Kidney (tissue), 14 donors: Measurements from ENCODE around the gene FBXO27. TPM values are rescaled to one million over a fixed set of nuclear protein-coding genes. Genes with fewer than 3 reads are reported as not detected.

Source experiments
- DNase-seq, 5 donors: peaks; one replicate each; pipeline ENCODE4 v3.0.0-alpha.2; 2013 to 2020
- FAIRE-seq: peaks from 2 replicates; lab custom pipeline; 2012; peaks lifted over from hg19 to GRCh38; lab: Jason Lieb, UNC
- H3K27ac ChIP-seq, 2 donors: one replicate each; pipeline ENCODE4 v1.7.0; 2013; ENCODE audit warnings: low read depth in 2 of 2, low read length in 2 of 2, inconsistent platforms in 1 of 2
- H3K27me3 ChIP-seq: one replicate; pipeline ENCODE4 v1.7.1; 2013; ENCODE audit warnings: low read length, inconsistent platforms; ENCODE audit not compliant: control insufficient read depth, insufficient read depth
- H3K36me3 ChIP-seq, 3 donors: one replicate each; pipeline versions ENCODE4 v1.7.0 to v1.7.1; 2013; ENCODE audit warnings: low read length in 3 of 3, control low read depth in 1 of 3, inconsistent platforms in 1 of 3; ENCODE audit not compliant: insufficient read depth in 3 of 3, control insufficient read depth in 2 of 3
- H3K4me1 ChIP-seq, 3 donors: one replicate each; pipeline versions ENCODE4 v1.7.0 to v1.7.1; 2013; ENCODE audit warnings: low read length in 3 of 3, inconsistent platforms in 1 of 3, low read depth in 1 of 3; ENCODE audit not compliant: control insufficient read depth in 2 of 3, insufficient read depth in 2 of 3
- H3K4me3 ChIP-seq, 3 donors: one replicate each; pipeline versions ENCODE4 v1.7.0 to v1.8.1; 2013; ENCODE audit warnings: low read length in 3 of 3, control low read depth in 1 of 3, inconsistent platforms in 1 of 3
- H3K9ac ChIP-seq, 3 donors: one replicate each; pipeline versions ENCODE4 v1.7.0 to v1.7.1; 2013; ENCODE audit warnings: low read length in 3 of 3, control low read depth in 1 of 3, inconsistent platforms in 1 of 3
- H3K9me3 ChIP-seq, 3 donors: one replicate each; pipeline versions ENCODE4 v1.7.0 to v1.7.1; 2013; ENCODE audit warnings: low read length in 3 of 3, control low read depth in 1 of 3, inconsistent platforms in 1 of 3; ENCODE audit not compliant: control insufficient read depth in 2 of 3, insufficient read depth in 1 of 3
- intact Hi-C: fragments of 100-400 bp; cut with DNase I; formaldehyde crosslinking; loops from one replicate; pipeline ENCODE4 v1.11.1; 2022
- polyA plus RNA-seq: library from polyadenylated mRNA; stranded (reverse); fragments of 350-450 nt; fragmentation: Illumina TruSeq; extraction: RNeasy Lipid Tissue Mini Kit (QIAGEN cat#74804); gene quantifications from one replicate; pipeline ENCODE4 v1.2.3, GENCODE V29; 2014; ENCODE audit warnings: low read depth, low replicate concordance; ENCODE audit not compliant: insufficient read depth
- total RNA-seq: library from RNA; stranded (reverse); fragmentation: NEBNext Ultra II Directional; extraction: Animal tissue kit (Norgen Biotek cat#: 25700); gene quantifications from one replicate; pipeline ENCODE4 v1.2.1, GENCODE V29; 2021
- TF ChIP-seq, protein P1 (sequence below): IDR thresholded peaks from 3 replicates; pipeline ENCODE4 v1.5.1; 2012; ENCODE audit warnings: mild to moderate bottlenecking, moderate library complexity, borderline replicate concordance; ENCODE audit not compliant: insufficient read depth; ENCODE audit errors: extremely low read depth
- donor health status: control.
- donor health status: control.
- donor health status: control.
- donor health status: control.
- donor health status: control.
- donor health status: DM: yes; HTN: yes; CAD: no.
- donor health status: Normal renal cell carcinoma (clear cell type).

Gene FBXO27
- total and polyA plus RNA-seq, 2 donors from 2014 or later: 7.8 to 8.3 TPM

DNA sequence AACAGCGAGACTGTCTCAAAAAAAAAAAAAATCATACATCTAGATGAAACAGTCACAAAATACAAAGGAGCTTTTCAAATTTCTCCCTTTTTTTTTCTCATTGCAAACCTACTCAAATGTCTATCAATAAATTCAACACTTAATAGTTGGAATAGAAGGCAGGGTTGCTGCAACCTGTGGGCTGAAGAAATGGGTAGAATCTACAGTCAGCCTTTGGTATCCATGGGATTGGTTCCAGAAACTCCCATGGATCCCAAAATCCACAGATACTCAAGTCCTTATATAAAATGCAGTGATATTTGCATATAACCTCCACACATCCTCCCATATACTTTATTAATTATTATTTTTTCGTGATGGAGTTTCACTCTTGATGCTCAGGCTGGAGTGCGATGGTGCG is 14.7 kb downstream of the FBXO27 start:
- no peaks in the 10 kb centered on the region for H3K4me1 ChIP-seq
- FAIRE-seq: no peak
- no peaks in the 10 kb centered on the region for H3K36me3 ChIP-seq
- TF ChIP-seq, protein P1, sequence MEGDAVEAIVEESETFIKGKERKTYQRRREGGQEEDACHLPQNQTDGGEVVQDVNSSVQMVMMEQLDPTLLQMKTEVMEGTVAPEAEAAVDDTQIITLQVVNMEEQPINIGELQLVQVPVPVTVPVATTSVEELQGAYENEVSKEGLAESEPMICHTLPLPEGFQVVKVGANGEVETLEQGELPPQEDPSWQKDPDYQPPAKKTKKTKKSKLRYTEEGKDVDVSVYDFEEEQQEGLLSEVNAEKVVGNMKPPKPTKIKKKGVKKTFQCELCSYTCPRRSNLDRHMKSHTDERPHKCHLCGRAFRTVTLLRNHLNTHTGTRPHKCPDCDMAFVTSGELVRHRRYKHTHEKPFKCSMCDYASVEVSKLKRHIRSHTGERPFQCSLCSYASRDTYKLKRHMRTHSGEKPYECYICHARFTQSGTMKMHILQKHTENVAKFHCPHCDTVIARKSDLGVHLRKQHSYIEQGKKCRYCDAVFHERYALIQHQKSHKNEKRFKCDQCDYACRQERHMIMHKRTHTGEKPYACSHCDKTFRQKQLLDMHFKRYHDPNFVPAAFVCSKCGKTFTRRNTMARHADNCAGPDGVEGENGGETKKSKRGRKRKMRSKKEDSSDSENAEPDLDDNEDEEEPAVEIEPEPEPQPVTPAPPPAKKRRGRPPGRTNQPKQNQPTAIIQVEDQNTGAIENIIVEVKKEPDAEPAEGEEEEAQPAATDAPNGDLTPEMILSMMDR: no peak
- intact Hi-C loops: no loop called here
- DNase-seq: no peak
- no peak overlapping the region for H3K27ac ChIP-seq
- H3K9ac ChIP-seq: no peak overlapping the region
- no peak overlapping the region for H3K4me3 ChIP-seq
- H3K9me3 ChIP-seq: no peaks in the 10 kb centered on the region
- H3K27me3 ChIP-seq: no peaks in the 10 kb centered on the region

DNA sequence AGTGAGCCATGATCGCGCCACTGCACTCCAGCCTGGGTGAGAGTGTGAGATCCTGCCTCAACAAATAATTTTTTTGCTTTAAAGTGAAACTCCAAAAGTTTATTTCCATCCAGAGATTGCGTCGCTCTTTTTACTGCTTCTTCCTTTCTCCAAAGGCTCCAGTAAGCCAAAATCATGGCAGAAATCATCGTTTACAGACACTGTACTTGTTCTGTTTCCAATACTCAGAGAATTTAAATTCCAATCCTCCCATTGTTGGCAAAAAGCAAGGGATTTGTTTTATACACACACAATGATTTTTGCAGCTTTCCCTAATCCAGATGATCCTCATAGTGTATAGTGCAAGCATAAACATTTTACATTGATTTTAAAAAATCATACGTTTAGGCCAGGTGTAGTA is 15.3 kb downstream of the FBXO27 start:
- Histone ChIP-seq H3K9ac (no peak overlapping the region), H3K27me3 (no peaks in the 10 kb centered on the region), H3K36me3 (no peaks in the 10 kb centered on the region), H3K4me1 (no peaks in the 10 kb centered on the region), H3K4me3 (no peak overlapping the region), H3K9me3 (no peaks in the 10 kb centered on the region), H3K27ac (no peak overlapping the region)
- TF ChIP-seq, protein P1: no peak
- intact Hi-C loops: no loop called here
- DNase-seq (no peak), FAIRE-seq (no peak)

DNA sequence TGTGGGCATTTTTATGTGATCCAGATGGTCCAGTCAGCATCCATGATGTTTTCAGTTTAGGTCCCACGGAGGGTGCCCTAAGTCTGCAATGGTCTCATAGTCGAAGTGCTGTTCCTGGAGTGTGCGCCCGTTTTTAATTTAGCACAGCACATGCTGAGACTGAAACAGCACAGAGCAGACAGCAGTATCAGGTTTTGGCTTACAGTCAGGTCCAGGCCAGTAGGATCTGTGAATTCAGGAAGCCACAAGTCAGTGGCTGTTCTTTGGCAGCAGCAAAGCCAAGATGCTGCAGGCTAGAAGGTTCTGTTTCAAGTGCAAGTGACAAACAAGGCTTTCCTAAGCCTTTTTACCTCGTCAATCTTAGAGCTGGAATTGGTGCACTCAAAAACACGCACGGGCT is 18.3 kb downstream of the FBXO27 start:
- H3K4me3 ChIP-seq: no peak overlapping the region
- DNase-seq (no peak), FAIRE-seq (no peak)
- H3K9me3 ChIP-seq: no peaks in the 10 kb centered on the region
- TF ChIP-seq, protein P1: no peak
- no peaks in the 10 kb centered on the region for H3K27me3 ChIP-seq
- no peaks in the 10 kb centered on the region for H3K36me3 ChIP-seq
- no peak overlapping the region for H3K27ac ChIP-seq
- H3K9ac ChIP-seq: no peak overlapping the region
- no peaks in the 10 kb centered on the region for H3K4me1 ChIP-seq
- intact Hi-C loops: no loop called here

DNA sequence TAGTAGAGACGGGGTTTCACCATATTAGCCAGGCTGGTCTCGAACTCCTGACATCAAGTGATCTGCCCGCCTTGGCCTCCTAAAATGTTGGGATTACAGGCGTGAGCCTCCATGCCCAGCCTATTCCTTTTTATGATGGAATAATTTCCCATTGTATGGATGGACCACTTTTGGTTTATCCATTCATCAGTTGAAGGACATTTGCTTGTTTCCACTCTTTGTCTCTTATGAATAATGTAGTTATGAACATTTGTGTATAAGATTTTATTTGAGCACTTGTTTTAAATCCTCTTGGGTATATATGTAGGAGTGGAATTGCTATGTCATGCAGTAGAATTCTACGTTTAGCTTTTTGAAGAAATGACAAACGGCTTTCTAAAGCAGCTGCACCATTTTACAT is 23.3 kb downstream of the FBXO27 start:
- no peak for DNase-seq

More for the DNA sequence above, 23.3 kb downstream of the FBXO27 start:
- Histone ChIP-seq H3K27me3 (no peaks in the 10 kb centered on the region), H3K4me1 (no peaks in the 10 kb centered on the region), H3K36me3 (no peaks in the 10 kb centered on the region), H3K9me3 (no peaks in the 10 kb centered on the region), H3K27ac (no peak overlapping the region), H3K4me3 (no peak overlapping the region), H3K9ac (no peak overlapping the region)
- no peak for FAIRE-seq
- intact Hi-C loops: no loop called here
- TF ChIP-seq, protein P1: no peak
